K562 (cell line): ENCODE results near the gene RUNX1. TPM values are rescaled to one million over a fixed set of nuclear protein-coding genes. Genes with fewer than 3 reads are reported as not detected.

ENCODE experiments used
- ATAC-seq: fragments of 200-7000 bp; cut with Tn5 transposase; 3 replicates; pipeline ENCODE4 v1.9.1; 2020; ENCODE audit warnings: moderate library complexity
- BruUV-seq: library from RNA; stranded (reverse); fragments of 400-500 nt; replicated peaks from 2 replicates; lab custom pipeline; 2021; lab: Mats Ljungman, UMichigan
- CTCF ChIA-PET: fragments of 300-600 bp; formaldehyde crosslinking; extraction: SDS; loops from one replicate; lab custom pipeline; 2021; ENCODE audit warnings: low intra/inter-chr PET ratio; lab: Yijun Ruan, JAX
- POLR2A ChIA-PET: fragments of 300-600, 350-650 bp; sonication (Branson Sonifier 250); formaldehyde crosslinking; extraction: SDS; loops from one replicate; lab custom pipeline; 2021; ENCODE audit warnings: antibody characterized with exemption, inconsistent platforms; lab: Yijun Ruan, JAX
- DNase-seq, 4 experiments: peaks; one replicate each; pipeline versions ENCODE4 v3.0.0 to v3.0.0-alpha.2; 2011 to 2018; ENCODE audit warnings: low spot score in 3 of 4, mixed read lengths in 3 of 4; ENCODE audit errors: extremely low read depth in 1 of 4
- FAIRE-seq: peaks from 2 replicates; lab custom pipeline; 2011; peaks lifted over from hg19 to GRCh38; lab: Jason Lieb, UNC
- H2AFZ ChIP-seq: 2 replicates; pipeline ENCODE4 v1.6.0; 2011; ENCODE audit warnings: low read depth, low read length, control low read depth, inconsistent platforms
- H3K27ac ChIP-seq: fragments of 200-600 bp; 3 replicates; pipeline ENCODE4 v1.8.0; 2011; ENCODE audit warnings: low read depth, mild to moderate bottlenecking, control low read depth, inconsistent platforms, low read length, moderate library complexity, mixed read lengths; ENCODE audit errors: extremely low read depth
- H3K27me3 ChIP-seq, 2 experiments: fragments of 300-600 bp in 1 of 2; 2 replicates in 1 of 2; 3 replicates in 1 of 2; pipeline versions ENCODE4 v1.6.0 to v1.8.0; 2011; ENCODE audit warnings: inconsistent platforms in 2 of 2, low read length in 2 of 2, mild to moderate bottlenecking in 1 of 2, mixed read lengths in 1 of 2, moderate library complexity in 1 of 2; ENCODE audit not compliant: control insufficient read depth in 2 of 2, insufficient read depth in 2 of 2
- H3K36me3 ChIP-seq: fragments of 300-600 bp; 3 replicates; pipeline ENCODE4 v1.8.0; 2011; ENCODE audit warnings: mild to moderate bottlenecking, low read length, inconsistent platforms; ENCODE audit not compliant: control insufficient read depth, insufficient read depth
- H3K4me1 ChIP-seq, 2 experiments: fragments of 200-600 bp in 1 of 2; replicated peaks in 1 of 2; 2 replicates in 1 of 2; 3 replicates in 1 of 2; pipeline versions ENCODE4 v1.5.1 to v1.8.0; 2011; ENCODE audit warnings: inconsistent platforms in 2 of 2, low read length in 2 of 2, mild to moderate bottlenecking in 1 of 2, mixed read lengths in 1 of 2, moderate library complexity in 1 of 2; ENCODE audit not compliant: control insufficient read depth in 2 of 2, insufficient read depth in 2 of 2
- H3K4me2 ChIP-seq: 2 replicates; pipeline ENCODE4 v1.6.1; 2011; ENCODE audit warnings: low read length, control low read depth, inconsistent platforms, mixed read lengths; ENCODE audit not compliant: insufficient read depth
- H3K4me3 ChIP-seq: fragments of 200-600 bp; sonication (generic), shearing (Covaris generic); 2 replicates; pipeline ENCODE4 v1.5.1; 2016; ENCODE audit warnings: control low read depth, inconsistent platforms
- H3K79me2 ChIP-seq: fragments of 200-600 bp; 3 replicates; pipeline ENCODE4 v1.8.0; 2011; ENCODE audit warnings: low read length, inconsistent platforms; ENCODE audit not compliant: control insufficient read depth, insufficient read depth
- H3K9ac ChIP-seq, 2 experiments: 2 replicates each; pipeline versions ENCODE4 v1.6.0 to v1.6.1; 2011; ENCODE audit warnings: low read depth in 2 of 2, low read length in 2 of 2, control low read depth in 1 of 2, inconsistent platforms in 1 of 2, mild to moderate bottlenecking in 1 of 2, mixed read lengths in 1 of 2; ENCODE audit not compliant: insufficient read depth in 1 of 2
- H3K9me1 ChIP-seq: one replicate; pipeline ENCODE4 v1.6.0; 2011; ENCODE audit warnings: inconsistent platforms, mild to moderate bottlenecking, low read length, moderate library complexity; ENCODE audit not compliant: control insufficient read depth, insufficient read depth
- H3K9me3 ChIP-seq: replicated peaks from 2 replicates; pipeline ENCODE4 v1.5.1; 2011; ENCODE audit warnings: low read depth, low read length, inconsistent platforms; ENCODE audit not compliant: control insufficient read depth, insufficient read depth
- H4K20me1 ChIP-seq: replicated peaks from 2 replicates; pipeline ENCODE4 v1.6.1; 2011; ENCODE audit warnings: low read length, inconsistent platforms, mixed read lengths; ENCODE audit not compliant: control insufficient read depth, insufficient read depth
- BACH1 ChIP-seq: fragments of 200-800 bp; sonication (Bioruptor generic); IDR thresholded peaks from 2 replicates; pipeline ENCODE4 v1.6.1; 2016; ENCODE audit warnings: missing genetic modification characterization, missing compliant biosample characterization
- C11orf30 ChIP-seq: fragments of 450-650 bp; IDR thresholded peaks from 2 replicates; pipeline ENCODE4 v1.6.1; 2016; ENCODE audit warnings: low read depth, mild to moderate bottlenecking
- CHCHD3 ChIP-seq: fragments of 250-450 bp; sonication (Bioruptor Pico); IDR thresholded peaks from 2 replicates; pipeline ENCODE4 v2.1.2; 2022; ENCODE audit warnings: mild to moderate bottlenecking
- LARP7 ChIP-seq: fragments of 450-650 bp; IDR thresholded peaks from 2 replicates; pipeline ENCODE4 v1.6.1; 2016
- MIER1 ChIP-seq: fragments of 450-650 bp; IDR thresholded peaks from 2 replicates; pipeline ENCODE4 v1.6.1; 2016; ENCODE audit warnings: antibody characterized with exemption, mild to moderate bottlenecking, low read depth
- MLLT1 ChIP-seq, 2 experiments: fragments of 450-650 bp; IDR thresholded peaks; 2 replicates each; pipeline ENCODE4 v1.6.1; 2016
- MTA1 ChIP-seq: fragments of 450-650 bp; IDR thresholded peaks from 2 replicates; pipeline ENCODE4 v1.6.1; 2017; ENCODE audit warnings: borderline replicate concordance
- NBN ChIP-seq: fragments of 450-650 bp; IDR thresholded peaks from 2 replicates; pipeline ENCODE4 v1.6.1; 2016; ENCODE audit warnings: low read depth, mild to moderate bottlenecking
- RFX1 ChIP-seq: fragments of 450-650 bp; IDR thresholded peaks from 2 replicates; pipeline ENCODE4 v1.6.1; 2016; ENCODE audit warnings: mild to moderate bottlenecking, moderate library complexity
- SRSF9 ChIP-seq: fragments of 200-400 bp; formaldehyde crosslinking; IDR thresholded peaks from 2 replicates; pipeline ENCODE4 v1.6.1; 2017; ENCODE audit warnings: low read depth, low read length, borderline replicate concordance
- YY1 ChIP-seq, 3 experiments: IDR thresholded peaks; 2 replicates each; pipeline ENCODE4 v1.6.1; 2011; ENCODE audit warnings: low read length in 2 of 3, mild to moderate bottlenecking in 2 of 3, moderate library complexity in 2 of 3, borderline replicate concordance in 1 of 3, control low read depth in 1 of 3, low read depth in 1 of 3; ENCODE audit not compliant: insufficient read depth in 3 of 3, insufficient replicate concordance in 2 of 3, control insufficient read depth in 1 of 3, insufficient read length in 1 of 3; ENCODE audit errors: extremely low read depth in 1 of 3
- ZNF133 ChIP-seq: fragments of 250-450 bp; sonication (Bioruptor Pico); IDR thresholded peaks from 2 replicates; pipeline ENCODE4 v1.4.0; 2020; ENCODE audit warnings: mild to moderate bottlenecking
- ZNF644 ChIP-seq: fragments of 200-800 bp; sonication (Bioruptor generic); IDR thresholded peaks from 2 replicates; pipeline ENCODE4 v1.6.1; 2016; ENCODE audit warnings: low read depth, missing genetic modification characterization, missing compliant biosample characterization
- WGBS: fragments of 100-300 bp; shearing (Covaris generic); methylation state at CpG from one replicate; pipeline ENCODE4 v1.1.6; 2016; ENCODE audit warnings: low coverage, mixed read lengths; ENCODE audit not compliant: insufficient coverage; ENCODE audit errors: missing lambda C conversion rate; 5-methylcytosine and 5-hydroxymethylcytosine counted together
- in situ Hi-C: fragments of 300-500 bp; cut with MboI; formaldehyde crosslinking; loops from 4 replicates; pipeline ENCODE4 v1.15.0; 2018; ENCODE audit warnings: inconsistent platforms, mixed read lengths
- intact Hi-C: fragments of 100-400 bp; cut with micrococcal nuclease; formaldehyde crosslinking; loops from 2 replicates; pipeline ENCODE4 v1.14.2; 2022
- polyA plus RNA-seq, 8 experiments: library from polyadenylated mRNA; depleted of rRNA in 4 of 8; stranded (reverse) in 5 of 8; unstranded in 3 of 8; fragments of >200 nt; fragmentation: Nextera tagmentation in 2 of 8; fragmentation: Illumina TruSeq in 1 of 8; extraction: Ambion mirVana in 2 of 8; extraction: Trizol in 1 of 8; gene quantifications; 2 replicates each; pipeline versions ENCODE4 v1.2.1 to v1.2.3, GENCODE V29; 2011 to 2014; ENCODE audit warnings: inconsistent platforms in 1 of 8, missing spikeins in 1 of 8
- total RNA-seq, 7 experiments: library from RNA; depleted of rRNA in 6 of 7; stranded (reverse); fragments of >200 nt in 6 of 7; fragmentation: Illumina TruSeq in 2 of 7; extraction: Trizol in 2 of 7; gene quantifications; 2 replicates each; pipeline versions ENCODE4 v1.2.1 to v1.2.3, GENCODE V29; 2011 to 2021; ENCODE audit warnings: low replicate concordance in 1 of 7
- TF ChIP-seq, protein P1 (sequence below): fragments of 250-450 bp; sonication (Bioruptor Pico); IDR thresholded peaks from 2 replicates; pipeline ENCODE4 v1.5.0; 2021
- TF ChIP-seq, protein P2 (sequence below): fragments of 200-400 bp; formaldehyde crosslinking; IDR thresholded peaks from 2 replicates; pipeline ENCODE4 v1.6.1; 2017; ENCODE audit warnings: mild to moderate bottlenecking, low read depth, low read length, moderate library complexity

The RUNX1 gene
- total and polyA plus RNA-seq, 9 of the 15 experiments (the other 6 are each of a cell fraction or from before 2014, with no cell fraction given) = 2.2 to 68.6 (median 17.8) TPM

GRCh38 chr21:34836933-34837505 is 212.1 kb downstream of the RUNX1 start:
- Histone ChIP-seq H3K9me3 (no peaks in the 10 kb centered on the region), H3K36me3 (peaks cover 86% of the 10 kb centered on the region), H3K4me2 (no peak overlapping the region), H2AFZ (no peak overlapping the region), H3K4me1 (no peaks in the 10 kb centered on the region), H4K20me1 (no peaks in the 10 kb centered on the region), H3K27ac (no peak overlapping the region), H3K4me3 (no peak overlapping the region), H3K27me3 (no peaks in the 10 kb centered on the region), H3K79me2 (peaks cover 5% of the 10 kb centered on the region; the same call in 1 of the 3 replicates), H3K9ac (no peak overlapping the region), H3K9me1 (no peaks in the 10 kb centered on the region)
- no TSS peak for BruUV-seq
- TF ChIP-seq CHCHD3 (CRISPR knock-in tag) = no peak
- no peak for TF ChIP-seq LARP7
- TF ChIP-seq MLLT1 (IDR thresholded peaks at IDR 0.05) = no peak
- no peak for TF ChIP-seq SRSF9
- no peak for TF ChIP-seq NBN
- TF ChIP-seq C11orf30 = no peak
- TF ChIP-seq YY1 (IDR thresholded peaks at IDR 0.05; ENCODE audit: borderline replicate concordance in 1 of 3, control insufficient read depth in 1 of 3, extremely low read depth in 1 of 3, insufficient read depth in 3 of 3, insufficient read length in 1 of 3, insufficient replicate concordance in 2 of 3, low read depth in 1 of 3, low read length in 2 of 3) = no peak
- TF ChIP-seq, protein P1, sequence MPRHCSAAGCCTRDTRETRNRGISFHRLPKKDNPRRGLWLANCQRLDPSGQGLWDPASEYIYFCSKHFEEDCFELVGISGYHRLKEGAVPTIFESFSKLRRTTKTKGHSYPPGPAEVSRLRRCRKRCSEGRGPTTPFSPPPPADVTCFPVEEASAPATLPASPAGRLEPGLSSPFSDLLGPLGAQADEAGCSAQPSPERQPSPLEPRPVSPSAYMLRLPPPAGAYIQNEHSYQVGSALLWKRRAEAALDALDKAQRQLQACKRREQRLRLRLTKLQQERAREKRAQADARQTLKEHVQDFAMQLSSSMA (CRISPR knock-in tag) = no peak
- TF ChIP-seq, protein P2, sequence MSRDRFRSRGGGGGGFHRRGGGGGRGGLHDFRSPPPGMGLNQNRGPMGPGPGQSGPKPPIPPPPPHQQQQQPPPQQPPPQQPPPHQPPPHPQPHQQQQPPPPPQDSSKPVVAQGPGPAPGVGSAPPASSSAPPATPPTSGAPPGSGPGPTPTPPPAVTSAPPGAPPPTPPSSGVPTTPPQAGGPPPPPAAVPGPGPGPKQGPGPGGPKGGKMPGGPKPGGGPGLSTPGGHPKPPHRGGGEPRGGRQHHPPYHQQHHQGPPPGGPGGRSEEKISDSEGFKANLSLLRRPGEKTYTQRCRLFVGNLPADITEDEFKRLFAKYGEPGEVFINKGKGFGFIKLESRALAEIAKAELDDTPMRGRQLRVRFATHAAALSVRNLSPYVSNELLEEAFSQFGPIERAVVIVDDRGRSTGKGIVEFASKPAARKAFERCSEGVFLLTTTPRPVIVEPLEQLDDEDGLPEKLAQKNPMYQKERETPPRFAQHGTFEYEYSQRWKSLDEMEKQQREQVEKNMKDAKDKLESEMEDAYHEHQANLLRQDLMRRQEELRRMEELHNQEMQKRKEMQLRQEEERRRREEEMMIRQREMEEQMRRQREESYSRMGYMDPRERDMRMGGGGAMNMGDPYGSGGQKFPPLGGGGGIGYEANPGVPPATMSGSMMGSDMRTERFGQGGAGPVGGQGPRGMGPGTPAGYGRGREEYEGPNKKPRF = no peak
- TF ChIP-seq MIER1 = no peak
- TF ChIP-seq ZNF133 = no peak
- no peak for TF ChIP-seq ZNF644 (tag)
- no peak for TF ChIP-seq MTA1
- TF ChIP-seq BACH1 (tag) = no peak
- TF ChIP-seq RFX1 = no peak
- 65% methylated on average over 4 of the region's 4 CpGs for WGBS
- ChIA-PET POLR2A (interaction anchor here (0.6 to 1.5 kb wide), 7 partner anchors 9 to 1222 kb away, joined by 3 to 4 read pairs (median 3); no protein-coding TSS in a partner anchor), CTCF (no interaction called here)
- ATAC-seq (no peak), DNase-seq (no peak), FAIRE-seq (peak; percentile 37)
- in situ Hi-C loops = no loop called here
- intact Hi-C loops = no loop called here
